ENCODE data around the gene LEO1. TPM values are rescaled to one million over a fixed set of nuclear protein-coding genes. Genes with fewer than 3 reads are reported as not detected.

LEO1 gene
- total RNA-seq, 1 experiment from 2014 or later: 28.4 TPM

GRCh38 chr15:52010633-52011595 lies 39.3 kb upstream of the LEO1 start (continued):
- TF ChIP-seq, protein P1, sequence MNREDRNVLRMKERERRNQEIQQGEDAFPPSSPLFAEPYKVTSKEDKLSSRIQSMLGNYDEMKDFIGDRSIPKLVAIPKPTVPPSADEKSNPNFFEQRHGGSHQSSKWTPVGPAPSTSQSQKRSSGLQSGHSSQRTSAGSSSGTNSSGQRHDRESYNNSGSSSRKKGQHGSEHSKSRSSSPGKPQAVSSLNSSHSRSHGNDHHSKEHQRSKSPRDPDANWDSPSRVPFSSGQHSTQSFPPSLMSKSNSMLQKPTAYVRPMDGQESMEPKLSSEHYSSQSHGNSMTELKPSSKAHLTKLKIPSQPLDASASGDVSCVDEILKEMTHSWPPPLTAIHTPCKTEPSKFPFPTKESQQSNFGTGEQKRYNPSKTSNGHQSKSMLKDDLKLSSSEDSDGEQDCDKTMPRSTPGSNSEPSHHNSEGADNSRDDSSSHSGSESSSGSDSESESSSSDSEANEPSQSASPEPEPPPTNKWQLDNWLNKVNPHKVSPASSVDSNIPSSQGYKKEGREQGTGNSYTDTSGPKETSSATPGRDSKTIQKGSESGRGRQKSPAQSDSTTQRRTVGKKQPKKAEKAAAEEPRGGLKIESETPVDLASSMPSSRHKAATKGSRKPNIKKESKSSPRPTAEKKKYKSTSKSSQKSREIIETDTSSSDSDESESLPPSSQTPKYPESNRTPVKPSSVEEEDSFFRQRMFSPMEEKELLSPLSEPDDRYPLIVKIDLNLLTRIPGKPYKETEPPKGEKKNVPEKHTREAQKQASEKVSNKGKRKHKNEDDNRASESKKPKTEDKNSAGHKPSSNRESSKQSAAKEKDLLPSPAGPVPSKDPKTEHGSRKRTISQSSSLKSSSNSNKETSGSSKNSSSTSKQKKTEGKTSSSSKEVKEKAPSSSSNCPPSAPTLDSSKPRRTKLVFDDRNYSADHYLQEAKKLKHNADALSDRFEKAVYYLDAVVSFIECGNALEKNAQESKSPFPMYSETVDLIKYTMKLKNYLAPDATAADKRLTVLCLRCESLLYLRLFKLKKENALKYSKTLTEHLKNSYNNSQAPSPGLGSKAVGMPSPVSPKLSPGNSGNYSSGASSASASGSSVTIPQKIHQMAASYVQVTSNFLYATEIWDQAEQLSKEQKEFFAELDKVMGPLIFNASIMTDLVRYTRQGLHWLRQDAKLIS (CRISPR knock-in tag; IDR thresholded peaks at IDR 0.05; ENCODE audit: borderline replicate concordance): no peak
- TF ChIP-seq KAT7 (CRISPR knock-in tag; IDR thresholded peaks at IDR 0.05; ENCODE audit: borderline replicate concordance) (no peak), SP1 (CRISPR knock-in tag; conservative IDR thresholded peaks at IDR 0.05) (no peak), GABPB1 (CRISPR knock-in tag; IDR thresholded peaks at IDR 0.05) (no peak), CREM (CRISPR knock-in tag; IDR thresholded peaks at IDR 0.05) (no peak)
- TF ChIP-seq, protein P2, sequence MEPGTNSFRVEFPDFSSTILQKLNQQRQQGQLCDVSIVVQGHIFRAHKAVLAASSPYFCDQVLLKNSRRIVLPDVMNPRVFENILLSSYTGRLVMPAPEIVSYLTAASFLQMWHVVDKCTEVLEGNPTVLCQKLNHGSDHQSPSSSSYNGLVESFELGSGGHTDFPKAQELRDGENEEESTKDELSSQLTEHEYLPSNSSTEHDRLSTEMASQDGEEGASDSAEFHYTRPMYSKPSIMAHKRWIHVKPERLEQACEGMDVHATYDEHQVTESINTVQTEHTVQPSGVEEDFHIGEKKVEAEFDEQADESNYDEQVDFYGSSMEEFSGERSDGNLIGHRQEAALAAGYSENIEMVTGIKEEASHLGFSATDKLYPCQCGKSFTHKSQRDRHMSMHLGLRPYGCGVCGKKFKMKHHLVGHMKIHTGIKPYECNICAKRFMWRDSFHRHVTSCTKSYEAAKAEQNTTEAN (CRISPR knock-in tag; IDR thresholded peaks at IDR 0.05): no peak

GRCh38 chr15:52008698-52009434 lies 37.3 kb upstream of the LEO1 start:
- Mint-ChIP-seq H3K36me3 (no peaks in the 10 kb centered on the region), H3K9me3 (no peaks in the 10 kb centered on the region), H3K27ac (no peak overlapping the region), H3K27me3 (ENCODE audit: low read depth) (no peaks in the 10 kb centered on the region), H3K4me1 (peaks cover 2% of the 10 kb centered on the region; the same call in 1 of the 2 replicates), H3K4me3 (no peak overlapping the region)
- TF ChIP-seq ZNF532 (CRISPR knock-in tag; IDR thresholded peaks at IDR 0.05; ENCODE audit: borderline replicate concordance) (no peak), GABPB1 (CRISPR knock-in tag; IDR thresholded peaks at IDR 0.05) (0 out of 2 replicates have a peak, but pooled peaks have one; percentile 24)
- ATAC-seq (no peak), DNase-seq (ENCODE audit: low spot score) (no peak)
- ChIA-PET POLR2A (interaction anchor here (1.5 kb wide), 1 partner anchor 28 kb away, joined by 4 read pairs; no protein-coding TSS in a partner anchor), CTCF (no interaction called here)

DNA sequence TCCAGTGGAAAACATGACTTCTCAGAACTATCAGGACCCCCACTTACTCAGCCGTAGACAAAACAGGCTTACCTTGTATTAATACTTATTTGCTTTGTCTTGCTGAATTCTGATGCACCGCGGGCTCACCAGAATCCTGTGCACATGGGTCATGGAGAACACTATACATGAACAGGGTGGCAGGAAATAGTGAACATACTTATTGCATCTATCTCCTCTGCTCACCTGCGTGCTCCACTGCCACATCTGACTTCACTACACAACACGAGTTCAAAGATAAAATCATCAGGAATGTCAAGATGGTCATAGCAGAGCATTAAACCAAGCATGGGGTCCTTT lies 36.8 kb upstream of the LEO1 start:
- H3K27ac Mint-ChIP-seq: no peak overlapping the region
- no peaks in the 10 kb centered on the region for H3K36me3 Mint-ChIP-seq
- no peak for DNase-seq (ENCODE audit: low spot score)
- no peak overlapping the region for H3K4me3 Mint-ChIP-seq
- no peaks in the 10 kb centered on the region for H3K9me3 Mint-ChIP-seq
- ATAC-seq: no peak
- peaks cover 2% of the 10 kb centered on the region; the same call in 1 of the 2 replicates for H3K4me1 Mint-ChIP-seq
- POLR2A ChIA-PET: interaction anchor here (0.7 to 1.5 kb wide), 2 partner anchors 28 to 110 kb away, joined by 4 to 6 read pairs; no protein-coding TSS in a partner anchor
- H3K27me3 Mint-ChIP-seq (ENCODE audit: low read depth): no peaks in the 10 kb centered on the region
- CTCF ChIA-PET: no interaction called here
- no peak for TF ChIP-seq TCF7 (CRISPR knock-in tag; IDR thresholded peaks at IDR 0.05; ENCODE audit: low read depth)
- TF ChIP-seq AR (CRISPR knock-in tag; IDR thresholded peaks at IDR 0.05): no peak
- no peak for TF ChIP-seq NFE2L1 (CRISPR knock-in tag; IDR thresholded peaks at IDR 0.05)
- TF ChIP-seq ZNF219 (CRISPR knock-in tag; IDR thresholded peaks at IDR 0.05; ENCODE audit: borderline replicate concordance): no peak
- no peak for TF ChIP-seq TP53 (CRISPR knock-in tag; IDR thresholded peaks at IDR 0.05)
- TF ChIP-seq ZNF416 (CRISPR knock-in tag; IDR thresholded peaks at IDR 0.05): no peak
- TF ChIP-seq, protein P3, sequence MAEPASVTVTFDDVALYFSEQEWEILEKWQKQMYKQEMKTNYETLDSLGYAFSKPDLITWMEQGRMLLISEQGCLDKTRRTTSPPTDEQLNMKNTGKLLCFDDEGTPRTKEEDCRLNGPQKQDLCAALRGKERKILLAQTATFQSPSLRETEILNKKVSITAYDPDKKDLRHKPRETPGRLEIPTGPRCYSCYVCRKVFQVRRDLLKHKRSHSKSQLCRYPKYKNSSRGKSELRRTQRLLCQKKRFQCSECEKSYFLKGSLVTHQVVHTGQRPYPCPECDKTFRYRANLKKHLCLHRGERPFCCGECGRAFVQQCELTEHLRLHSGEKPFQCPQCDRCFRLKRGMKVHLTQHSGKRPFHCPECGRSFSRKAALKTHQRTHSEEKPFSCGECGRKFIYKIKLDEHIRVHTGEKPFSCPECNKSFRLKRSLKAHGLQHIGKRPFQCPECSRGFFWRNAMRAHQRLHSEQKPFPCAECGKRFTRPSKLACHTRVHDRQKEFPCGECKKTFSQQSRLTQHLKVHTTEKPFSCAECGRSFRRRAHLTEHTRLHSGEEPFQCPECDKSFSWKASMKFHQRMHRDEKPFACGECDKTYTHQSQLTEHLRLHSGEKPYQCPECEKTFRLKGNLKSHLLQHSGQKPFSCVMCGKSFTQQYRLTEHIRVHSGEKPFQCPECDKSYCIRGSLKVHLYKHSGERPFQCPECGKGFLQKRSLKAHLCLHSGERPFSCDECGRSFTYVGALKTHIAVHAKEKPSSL (CRISPR knock-in tag; conservative IDR thresholded peaks at IDR 0.05): no peak
- no peak for TF ChIP-seq FOXP1 (CRISPR knock-in tag; IDR thresholded peaks at IDR 0.05; ENCODE audit: borderline replicate concordance)

All from WTC11 (cell line).